ENCODE measurements around the gene TNK2. TPM values are rescaled to one million over a fixed set of nuclear protein-coding genes. Genes with fewer than 3 reads are reported as not detected.
"Not testable (repeated sequence)": the region's sequence is repeated elsewhere in the genome, so short reads cannot be mapped to it uniquely, and the experiment has no call there.

Gene TNK2
- total and polyA plus RNA-seq, 2 donors (not counting 3 experiments of a cell fraction or from before 2014, with no cell fraction given) = 18.6 to 71.6 TPM

DNA sequence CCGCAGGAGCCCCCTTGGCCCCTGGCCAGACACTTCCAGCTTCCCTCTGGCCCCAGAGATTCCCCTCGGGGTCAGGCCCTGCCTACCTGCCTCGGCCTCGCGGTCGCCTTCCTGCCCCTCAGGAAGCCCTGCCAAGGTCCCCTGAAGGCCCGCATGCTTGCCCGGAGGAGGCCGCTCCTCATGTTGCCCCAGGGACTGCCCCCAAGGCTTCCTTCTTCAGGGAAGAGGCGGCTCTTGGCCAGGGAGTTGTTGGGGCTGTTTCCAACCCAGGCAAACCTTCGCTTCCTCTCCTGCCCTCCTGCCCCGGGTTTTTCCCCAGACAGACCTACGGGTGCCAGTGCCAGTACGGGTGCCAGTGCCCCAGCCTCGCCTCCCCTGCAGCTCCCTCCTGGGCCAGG, 83.2 kb downstream of the TNK2 start:
- POLR2A ChIA-PET = no interaction called here
- TF ChIP-seq FOS (IDR thresholded peaks at IDR 0.05; ENCODE audit: borderline replicate concordance, insufficient read depth, low read length) = no peak
- TF ChIP-seq MYC (IDR thresholded peaks at IDR 0.05; ENCODE audit: low read depth, low read length) = no peak
- TF ChIP-seq, protein P1, sequence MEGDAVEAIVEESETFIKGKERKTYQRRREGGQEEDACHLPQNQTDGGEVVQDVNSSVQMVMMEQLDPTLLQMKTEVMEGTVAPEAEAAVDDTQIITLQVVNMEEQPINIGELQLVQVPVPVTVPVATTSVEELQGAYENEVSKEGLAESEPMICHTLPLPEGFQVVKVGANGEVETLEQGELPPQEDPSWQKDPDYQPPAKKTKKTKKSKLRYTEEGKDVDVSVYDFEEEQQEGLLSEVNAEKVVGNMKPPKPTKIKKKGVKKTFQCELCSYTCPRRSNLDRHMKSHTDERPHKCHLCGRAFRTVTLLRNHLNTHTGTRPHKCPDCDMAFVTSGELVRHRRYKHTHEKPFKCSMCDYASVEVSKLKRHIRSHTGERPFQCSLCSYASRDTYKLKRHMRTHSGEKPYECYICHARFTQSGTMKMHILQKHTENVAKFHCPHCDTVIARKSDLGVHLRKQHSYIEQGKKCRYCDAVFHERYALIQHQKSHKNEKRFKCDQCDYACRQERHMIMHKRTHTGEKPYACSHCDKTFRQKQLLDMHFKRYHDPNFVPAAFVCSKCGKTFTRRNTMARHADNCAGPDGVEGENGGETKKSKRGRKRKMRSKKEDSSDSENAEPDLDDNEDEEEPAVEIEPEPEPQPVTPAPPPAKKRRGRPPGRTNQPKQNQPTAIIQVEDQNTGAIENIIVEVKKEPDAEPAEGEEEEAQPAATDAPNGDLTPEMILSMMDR (IDR thresholded peaks at IDR 0.05; ENCODE audit: extremely low read depth in 1 of 2, insufficient read depth in 1 of 2, low read depth in 1 of 2, low read length in 2 of 2) = no peak
- TF ChIP-seq POLR2AphosphoS5 (IDR thresholded peaks at IDR 0.05; ENCODE audit: insufficient read depth, low read depth, low read length) = no peak
- TF ChIP-seq POLR2A (IDR thresholded peaks at IDR 0.05; ENCODE audit: low read depth, low read length) = no peak
- no peak for TF ChIP-seq EZH2 (IDR thresholded peaks at IDR 0.05; ENCODE audit: borderline replicate concordance, low read depth, low read length, severe bottlenecking)
- TF ChIP-seq GATA2 (IDR thresholded peaks at IDR 0.05; ENCODE audit: insufficient read depth, insufficient read length, low read depth, low read length) = no peak
- no peak for TF ChIP-seq JUN (IDR thresholded peaks at IDR 0.05; ENCODE audit: borderline replicate concordance, insufficient read depth, insufficient read length, low read depth)
- TF ChIP-seq, protein P2, sequence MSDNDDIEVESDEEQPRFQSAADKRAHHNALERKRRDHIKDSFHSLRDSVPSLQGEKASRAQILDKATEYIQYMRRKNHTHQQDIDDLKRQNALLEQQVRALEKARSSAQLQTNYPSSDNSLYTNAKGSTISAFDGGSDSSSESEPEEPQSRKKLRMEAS (IDR thresholded peaks at IDR 0.05; ENCODE audit: insufficient read depth, insufficient read length) = no peak
- CTCF ChIA-PET = no interaction called here
- Histone ChIP-seq H3K4me1 (ENCODE audit: control insufficient read depth, extremely low read depth, insufficient read depth, low read length) (no peaks in the 10 kb centered on the region), H3K79me2 (ENCODE audit: control insufficient read depth, insufficient read depth, low read length) (no peaks in the 10 kb centered on the region), H3K27ac (ENCODE audit: insufficient read depth, low read depth, low read length) (no peak overlapping the region), H3K4me3 (replicated peaks in 1 of 3; ENCODE audit: insufficient read depth in 1 of 3, low read depth in 1 of 3, low read length in 3 of 3) (no peak overlapping the region), H3K27me3 (ENCODE audit: control insufficient read depth in 2 of 2, insufficient read depth in 2 of 2, low read length in 2 of 2) (peaks cover 0 to 3% of the 10 kb centered on the region in 2 experiments), H2AFZ (ENCODE audit: low read depth, low read length) (no peak overlapping the region), H3K9ac (replicated peaks; ENCODE audit: extremely low read depth, insufficient read depth, low read length) (no peak overlapping the region), H3K36me3 (ENCODE audit: control insufficient read depth in 2 of 2, extremely low read depth in 1 of 2, insufficient read depth in 2 of 2, low read length in 2 of 2) (no peaks in the 10 kb centered on the region), H3K9me3 (replicated peaks; ENCODE audit: control insufficient read depth, insufficient read depth, low read length) (no peaks in the 10 kb centered on the region), H3K9me1 (replicated peaks; ENCODE audit: control insufficient read depth, extremely low read depth, insufficient read depth, low read length) (no peaks in the 10 kb centered on the region), H3K4me2 (ENCODE audit: insufficient read depth, low read length) (no peak overlapping the region), H4K20me1 (replicated peaks; ENCODE audit: control insufficient read depth, extremely low read depth, insufficient read depth, low read length) (no peaks in the 10 kb centered on the region)
- intact Hi-C loops (cut with micrococcal nuclease) = no loop called here
- no peak for DNase-seq (ENCODE audit: low read depth, low spot score)
- FAIRE-seq = no peak
- dilution Hi-C loops (cut with MboI; ENCODE audit: extremely low pct_ligation_motif_present, low sequenced_read_pairs) = no loop called here
- no TSS peak for BruUV-seq (replicated peaks)

DNA sequence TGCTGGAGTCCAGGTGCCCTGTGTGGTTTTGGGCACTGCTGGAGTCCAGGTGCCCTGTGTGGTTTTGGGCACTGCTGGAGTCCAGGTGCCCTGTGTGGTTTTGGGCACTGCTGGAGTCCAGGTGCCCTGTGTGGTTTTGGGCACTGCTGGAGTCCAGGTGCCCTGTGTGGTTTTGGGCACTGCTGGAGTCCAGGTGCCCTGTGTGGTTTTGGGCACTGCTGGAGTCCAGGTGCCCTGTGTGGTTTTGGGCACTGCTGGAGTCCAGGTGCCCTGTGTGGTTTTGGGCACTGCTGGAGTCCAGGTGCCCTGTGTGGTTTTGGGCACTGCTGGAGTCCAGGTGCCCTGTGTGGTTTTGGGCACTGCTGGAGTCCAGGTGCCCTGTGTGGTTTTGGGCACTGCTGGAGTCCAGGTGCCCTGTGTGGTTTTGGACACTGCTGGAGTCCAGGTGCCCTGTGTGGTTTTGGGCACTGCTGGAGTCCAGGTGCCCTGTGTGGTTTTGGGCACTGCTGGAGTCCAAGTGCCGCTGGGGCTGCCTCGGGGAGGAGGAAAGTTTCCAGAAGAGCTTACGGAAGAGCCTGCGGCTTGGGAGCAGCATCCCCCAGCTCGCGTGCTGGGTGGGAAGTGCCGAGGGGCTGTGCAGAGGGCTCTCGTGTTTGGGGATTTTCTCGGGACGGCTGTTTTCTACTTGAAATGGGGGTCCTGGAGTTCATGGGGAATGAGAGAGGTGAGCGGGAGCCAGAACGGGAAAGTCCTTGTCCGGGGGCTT, 83.7 kb downstream of the TNK2 start:
- BruUV-seq (replicated peaks); H3K4me1 ChIP-seq (ENCODE audit: control insufficient read depth, extremely low read depth, insufficient read depth, low read length); DNase-seq (ENCODE audit: low read depth, low spot score); POLR2A ChIA-PET; H4K20me1 ChIP-seq (replicated peaks; ENCODE audit: control insufficient read depth, extremely low read depth, insufficient read depth, low read length); H3K27ac ChIP-seq (ENCODE audit: insufficient read depth, low read depth, low read length); FAIRE-seq; H3K9ac ChIP-seq (replicated peaks; ENCODE audit: extremely low read depth, insufficient read depth, low read length); H3K36me3 ChIP-seq (ENCODE audit: control insufficient read depth in 2 of 2, extremely low read depth in 1 of 2, insufficient read depth in 2 of 2, low read length in 2 of 2); H2AFZ ChIP-seq (ENCODE audit: low read depth, low read length); H3K9me1 ChIP-seq (replicated peaks; ENCODE audit: control insufficient read depth, extremely low read depth, insufficient read depth, low read length); H3K79me2 ChIP-seq (ENCODE audit: control insufficient read depth, insufficient read depth, low read length); dilution Hi-C loops (cut with MboI; ENCODE audit: extremely low pct_ligation_motif_present, low sequenced_read_pairs); H3K27me3 ChIP-seq (ENCODE audit: control insufficient read depth in 2 of 2, insufficient read depth in 2 of 2, low read length in 2 of 2); intact Hi-C loops (cut with micrococcal nuclease); CTCF ChIA-PET; H3K9me3 ChIP-seq (replicated peaks; ENCODE audit: control insufficient read depth, insufficient read depth, low read length); H3K4me2 ChIP-seq (ENCODE audit: insufficient read depth, low read length); H3K4me3 ChIP-seq (replicated peaks in 1 of 3; ENCODE audit: insufficient read depth in 1 of 3, low read depth in 1 of 3, low read length in 3 of 3): not testable (repeated sequence)

Data from endothelial cell of umbilical vein (primary cell).